Upper lobe of left lung (tissue), 4 donors: ENCODE results near the gene CHCHD3.

Experiments used
- CTCF ChIP-seq, 6 experiments: fragments of 450-650 bp in 4 of 6; fragments of 200-600 bp in 2 of 6; sonication (generic) in 2 of 6; IDR thresholded peaks; one replicate each; pipeline ENCODE4 v1.5.1; 2016 to 2019; ENCODE audit warnings: antibody characterized with exemption in 6 of 6
- EP300 ChIP-seq, 4 donors: sonication (generic); formaldehyde crosslinking; IDR thresholded peaks; one replicate each; pipeline ENCODE4 v1.5.1; 2017; ENCODE audit warnings: antibody characterized with exemption in 4 of 4, control low read depth in 2 of 4
- POLR2A ChIP-seq, 4 donors: fragments of 450-650 bp; IDR thresholded peaks; one replicate each; pipeline ENCODE4 v1.5.1; 2016 to 2017; ENCODE audit warnings: antibody characterized with exemption in 4 of 4, mild to moderate bottlenecking in 2 of 4

GRCh38 chr7:133121175-133121844 is 39.4 kb upstream of the CHCHD3 start:
- TF ChIP-seq CTCF (IDR thresholded peaks at IDR 0.05) (no peak), POLR2A (IDR thresholded peaks at IDR 0.05) (no peak), EP300 (IDR thresholded peaks at IDR 0.05) (no peak)
